ENCODE data around the gene FAM219B.

DNA sequence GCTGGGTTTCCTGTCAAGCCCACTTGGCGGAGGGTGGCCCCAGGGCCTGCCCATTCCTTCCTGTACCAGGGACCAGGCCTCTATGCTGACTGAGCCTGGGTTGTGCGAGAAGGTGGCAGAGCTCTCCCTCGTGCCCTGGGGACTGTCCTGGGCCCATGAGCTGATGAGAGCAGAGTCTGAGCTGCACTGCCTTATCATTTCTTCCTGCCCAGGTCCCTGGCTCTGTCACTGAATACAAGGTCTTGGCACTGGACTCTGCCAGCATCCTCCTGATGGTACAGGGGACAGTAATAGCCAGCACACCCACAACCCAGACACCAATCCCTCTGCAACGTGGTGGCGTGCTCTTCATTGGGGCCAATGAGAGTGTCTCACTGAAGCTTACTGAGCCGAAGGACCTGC lies 9.3 kb downstream of the FAM219B start:
- TF ChIP-seq, protein P1, sequence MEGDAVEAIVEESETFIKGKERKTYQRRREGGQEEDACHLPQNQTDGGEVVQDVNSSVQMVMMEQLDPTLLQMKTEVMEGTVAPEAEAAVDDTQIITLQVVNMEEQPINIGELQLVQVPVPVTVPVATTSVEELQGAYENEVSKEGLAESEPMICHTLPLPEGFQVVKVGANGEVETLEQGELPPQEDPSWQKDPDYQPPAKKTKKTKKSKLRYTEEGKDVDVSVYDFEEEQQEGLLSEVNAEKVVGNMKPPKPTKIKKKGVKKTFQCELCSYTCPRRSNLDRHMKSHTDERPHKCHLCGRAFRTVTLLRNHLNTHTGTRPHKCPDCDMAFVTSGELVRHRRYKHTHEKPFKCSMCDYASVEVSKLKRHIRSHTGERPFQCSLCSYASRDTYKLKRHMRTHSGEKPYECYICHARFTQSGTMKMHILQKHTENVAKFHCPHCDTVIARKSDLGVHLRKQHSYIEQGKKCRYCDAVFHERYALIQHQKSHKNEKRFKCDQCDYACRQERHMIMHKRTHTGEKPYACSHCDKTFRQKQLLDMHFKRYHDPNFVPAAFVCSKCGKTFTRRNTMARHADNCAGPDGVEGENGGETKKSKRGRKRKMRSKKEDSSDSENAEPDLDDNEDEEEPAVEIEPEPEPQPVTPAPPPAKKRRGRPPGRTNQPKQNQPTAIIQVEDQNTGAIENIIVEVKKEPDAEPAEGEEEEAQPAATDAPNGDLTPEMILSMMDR (IDR thresholded peaks at IDR 0.05; ENCODE audit: low read depth, low read length, missing input control), result no peak
- TF ChIP-seq EGR1 (IDR thresholded peaks at IDR 0.05; ENCODE audit: low read depth in 2 of 2), result no peak
- no peak for TF ChIP-seq GABPA (IDR thresholded peaks at IDR 0.05 in 1 of 2, conservative IDR thresholded peaks at IDR 0.05 in 1 of 2)
- TF ChIP-seq TAF1 (conservative IDR thresholded peaks at IDR 0.05), result no peak

Measured in liver (tissue), 3 donors.